Mesendoderm (in vitro differentiated cells): ENCODE results near the gene ANKS1B.

Experiments
- DNase-seq: peaks from one replicate; pipeline ENCODE4 v3.0.0; 2013
- H2AK5ac ChIP-seq: 2 replicates; pipeline ENCODE4 v1.6.1; 2013; ENCODE audit warnings: low read length, inconsistent platforms
- H2BK120ac ChIP-seq: 2 replicates; pipeline ENCODE4 v1.6.1; 2013; ENCODE audit warnings: low read depth, mild to moderate bottlenecking, low read length, moderate library complexity, mixed read lengths
- H2BK15ac ChIP-seq: replicated peaks from 2 replicates; pipeline ENCODE4 v1.6.1; 2013; ENCODE audit warnings: low read depth, mild to moderate bottlenecking, moderate library complexity
- H2BK5ac ChIP-seq: 2 replicates; pipeline ENCODE4 v1.6.1; 2013; ENCODE audit warnings: low read length, inconsistent platforms
- H3K18ac ChIP-seq: 2 replicates; pipeline ENCODE4 v1.6.1; 2013; ENCODE audit warnings: mild to moderate bottlenecking, low read length, mixed read lengths
- H3K23ac ChIP-seq: one replicate; pipeline ENCODE4 v1.6.1; 2013; ENCODE audit warnings: low read length
- H3K27ac ChIP-seq: 2 replicates; pipeline ENCODE4 v1.5.1; 2013; ENCODE audit warnings: low read depth, mild to moderate bottlenecking, inconsistent platforms, low read length, moderate library complexity
- H3K27me3 ChIP-seq: 2 replicates; pipeline ENCODE4 v1.6.1; 2013; ENCODE audit warnings: low read length, control low read depth, mild to moderate bottlenecking, inconsistent platforms; ENCODE audit not compliant: insufficient read depth, poor library complexity
- H3K36me3 ChIP-seq: 2 replicates; pipeline ENCODE4 v1.6.1; 2013; ENCODE audit warnings: low read length, inconsistent platforms; ENCODE audit not compliant: control insufficient read depth, insufficient read depth
- H3K4ac ChIP-seq: one replicate; pipeline ENCODE4 v1.6.1; 2013; ENCODE audit warnings: low read depth, mild to moderate bottlenecking, low read length, moderate library complexity
- H3K4me1 ChIP-seq: 2 replicates; pipeline ENCODE4 v1.6.1; 2013; ENCODE audit warnings: low read depth, low read length, inconsistent platforms; ENCODE audit not compliant: control insufficient read depth
- H3K4me2 ChIP-seq: 2 replicates; pipeline ENCODE4 v1.6.1; 2013; ENCODE audit warnings: low read length
- H3K4me3 ChIP-seq: 2 replicates; pipeline ENCODE4 v1.5.1; 2013; ENCODE audit warnings: mild to moderate bottlenecking, low read length
- H3K56ac ChIP-seq: one replicate; pipeline ENCODE4 v1.6.1; 2013; ENCODE audit warnings: low read length
- H3K79me1 ChIP-seq: 2 replicates; pipeline ENCODE4 v1.6.1; 2013; ENCODE audit warnings: low read length, inconsistent platforms
- H3K79me2 ChIP-seq: 2 replicates; pipeline ENCODE4 v1.6.1; 2013; ENCODE audit warnings: mild to moderate bottlenecking, low read length; ENCODE audit not compliant: control insufficient read depth, insufficient read depth
- H3K9ac ChIP-seq: 2 replicates; pipeline ENCODE4 v1.6.1; 2013; ENCODE audit warnings: low read length, inconsistent platforms
- H4K5ac ChIP-seq: one replicate; pipeline ENCODE4 v1.6.1; 2013; ENCODE audit warnings: low read length
- H4K8ac ChIP-seq: one replicate; pipeline ENCODE4 v1.6.1; 2013; ENCODE audit warnings: low read depth, mild to moderate bottlenecking, control low read depth, low read length, moderate library complexity
- WGBS: extraction: QIAGEN DNeasy Blood & Tissue Kit; methylation state at CpG from one replicate; pipeline ENCODE4 v1.1.7; 2013; ENCODE audit warnings: low lambda C conversion rate, missing lambda C conversion rate; ENCODE audit not compliant: insufficient coverage; ENCODE audit errors: extremely low coverage; 5-methylcytosine and 5-hydroxymethylcytosine counted together

ANKS1B gene

DNA sequence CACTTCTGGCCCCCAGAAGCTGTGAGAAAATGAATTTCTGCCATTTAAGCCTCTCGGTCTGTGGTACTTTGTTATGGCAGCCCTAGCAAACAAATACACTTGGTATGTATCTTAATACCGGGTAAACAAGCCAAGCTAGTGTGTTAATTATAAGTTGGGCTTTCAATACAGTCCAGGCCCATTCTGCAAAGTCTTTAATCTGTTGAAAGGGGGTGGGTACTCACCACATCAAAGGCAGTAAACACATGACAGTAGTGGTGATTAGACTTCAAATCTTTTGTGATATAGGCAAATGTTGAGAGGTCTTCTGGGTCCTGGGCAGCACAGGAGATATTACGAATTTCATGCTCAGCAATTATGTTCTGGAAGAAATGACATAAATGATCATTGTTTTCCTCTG is 1211.9 kb downstream of the ANKS1B start:
- H3K9ac ChIP-seq: no peak overlapping the region

DNA sequence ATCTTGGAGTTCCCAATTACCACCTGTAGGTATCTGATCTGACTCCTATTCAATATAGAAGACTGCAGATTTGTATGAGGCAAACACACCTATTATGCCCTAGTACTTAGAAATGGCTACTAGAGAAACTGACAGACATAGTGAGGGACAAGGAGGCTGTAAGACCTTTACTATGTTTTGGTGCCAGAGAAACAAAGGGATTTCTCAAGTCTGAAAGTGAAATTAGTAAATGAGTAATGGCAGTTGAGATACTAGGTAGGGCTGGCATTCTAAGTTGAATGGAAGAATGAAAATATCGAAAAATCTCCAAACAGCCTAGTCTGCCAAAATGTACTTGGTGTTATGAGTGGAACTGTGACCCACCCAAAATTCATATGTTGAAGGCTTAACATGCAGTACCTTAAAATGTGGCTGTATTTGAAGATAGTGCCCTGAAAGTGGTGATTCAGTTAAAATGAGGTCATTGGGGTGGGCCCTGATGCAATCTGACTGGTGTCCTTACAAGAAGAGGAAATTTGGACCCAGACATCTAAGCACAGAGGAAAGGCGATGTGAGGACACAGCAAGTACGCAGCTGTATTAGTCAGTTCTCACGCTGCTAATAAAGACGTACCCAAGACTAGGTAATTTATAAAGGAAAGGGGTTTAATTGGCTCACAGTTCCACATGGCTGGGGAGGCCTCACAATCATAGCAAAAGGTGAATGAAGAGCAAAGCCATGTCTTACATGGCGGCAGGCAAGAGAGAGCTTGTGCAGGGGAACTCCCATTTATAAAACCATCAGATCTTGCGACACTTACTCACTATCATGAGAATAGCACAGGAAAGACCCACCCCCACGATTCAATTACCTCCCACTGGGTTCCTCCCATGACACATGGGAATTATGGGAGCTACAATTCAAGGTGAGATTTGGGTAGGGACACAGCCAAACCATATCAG is 1212.7 kb downstream of the ANKS1B start:
- Histone ChIP-seq H4K5ac (no peak overlapping the region), H2AK5ac (no peak overlapping the region), H3K79me1 (no peaks in the 10 kb centered on the region), H3K18ac (no peak overlapping the region), H3K36me3 (no peaks in the 10 kb centered on the region), H2BK5ac (no peak overlapping the region), H2BK15ac (no peak overlapping the region), H2BK120ac (no peak overlapping the region), H3K4me2 (no peak overlapping the region), H3K4me3 (no peak overlapping the region), H3K27ac (no peak overlapping the region), H3K9ac (no peak overlapping the region), H3K56ac (no peak overlapping the region), H3K27me3 (no peaks in the 10 kb centered on the region), H3K23ac (no peak overlapping the region), H4K8ac (no peak overlapping the region), H3K4ac (no peak overlapping the region), H3K79me2 (no peaks in the 10 kb centered on the region), H3K4me1 (no peaks in the 10 kb centered on the region)
- no CpG with 5 or more reads among the region's 8 CpGs for WGBS
- no peak for DNase-seq

More for the DNA sequence above, 1211.9 kb downstream of the ANKS1B start:
- Histone ChIP-seq H3K4me2 (no peak overlapping the region), H3K18ac (no peak overlapping the region), H3K27ac (no peak overlapping the region), H2BK5ac (no peak overlapping the region), H2AK5ac (no peak overlapping the region), H3K4me3 (no peak overlapping the region), H4K5ac (no peak overlapping the region), H3K27me3 (no peaks in the 10 kb centered on the region), H4K8ac (no peak overlapping the region), H3K4ac (no peak overlapping the region), H2BK120ac (no peak overlapping the region), H3K79me2 (no peaks in the 10 kb centered on the region), H3K79me1 (no peaks in the 10 kb centered on the region), H3K4me1 (no peaks in the 10 kb centered on the region), H3K36me3 (no peaks in the 10 kb centered on the region), H3K56ac (no peak overlapping the region), H3K23ac (no peak overlapping the region), H2BK15ac (no peak overlapping the region)
- no CpG with 5 or more reads among the region's 3 CpGs for WGBS
- no peak for DNase-seq

- Histone ChIP-seq H3K4me2 (no peak overlapping the region), H3K4me1 (no peaks in the 10 kb centered on the region), H3K36me3 (no peaks in the 10 kb centered on the region), H3K4ac (no peak overlapping the region), H3K18ac (no peak overlapping the region), H3K79me2 (no peaks in the 10 kb centered on the region), H3K9ac (no peak overlapping the region), H4K8ac (no peak overlapping the region), H2AK5ac (no peak overlapping the region), H3K23ac (no peak overlapping the region), H3K27me3 (no peaks in the 10 kb centered on the region), H3K27ac (no peak overlapping the region), H3K4me3 (no peak overlapping the region), H4K5ac (no peak overlapping the region), H2BK15ac (no peak overlapping the region), H3K56ac (no peak overlapping the region), H2BK120ac (no peak overlapping the region), H2BK5ac (no peak overlapping the region), H3K79me1 (no peaks in the 10 kb centered on the region)
- no peak for DNase-seq
- no CpG with 5 or more reads among the region's 4 CpGs for WGBS
Measured at GRCh38 chr12:98770230-98770629, 1214.5 kb downstream of the ANKS1B start.

- no peaks in the 10 kb centered on the region for H3K27me3 ChIP-seq
- H3K79me2 ChIP-seq: no peaks in the 10 kb centered on the region
- H3K36me3 ChIP-seq: no peaks in the 10 kb centered on the region
- H3K23ac ChIP-seq: no peak overlapping the region
- no peak overlapping the region for H3K4me2 ChIP-seq
- no peak overlapping the region for H2AK5ac ChIP-seq
- H3K56ac ChIP-seq: no peak overlapping the region
- H3K4me3 ChIP-seq: no peak overlapping the region
- H2BK15ac ChIP-seq: no peak overlapping the region
- H3K4ac ChIP-seq: no peak overlapping the region
- H3K27ac ChIP-seq: no peak overlapping the region
- H3K4me1 ChIP-seq: no peaks in the 10 kb centered on the region
- H2BK5ac ChIP-seq: no peak overlapping the region
- no peak overlapping the region for H3K9ac ChIP-seq
- DNase-seq: no peak
- H2BK120ac ChIP-seq: no peak overlapping the region
- no peaks in the 10 kb centered on the region for H3K79me1 ChIP-seq
- H4K8ac ChIP-seq: no peak overlapping the region
- no peak overlapping the region for H3K18ac ChIP-seq
- no peak overlapping the region for H4K5ac ChIP-seq
Measured at GRCh38 chr12:98769068-98769467, 1215.7 kb downstream of the ANKS1B start.

GRCh38 chr12:98767248-98767647 is 1217.5 kb downstream of the ANKS1B start:
- Histone ChIP-seq H3K27ac (no peak overlapping the region), H3K56ac (no peak overlapping the region), H3K23ac (no peak overlapping the region), H3K79me2 (no peaks in the 10 kb centered on the region), H2AK5ac (no peak overlapping the region), H3K4me1 (no peaks in the 10 kb centered on the region), H4K8ac (no peak overlapping the region), H4K5ac (no peak overlapping the region), H3K4ac (no peak overlapping the region), H3K36me3 (no peaks in the 10 kb centered on the region), H2BK120ac (no peak overlapping the region), H3K9ac (no peak overlapping the region), H3K27me3 (no peaks in the 10 kb centered on the region), H3K4me2 (no peak overlapping the region), H2BK15ac (no peak overlapping the region), H3K18ac (no peak overlapping the region), H3K79me1 (no peaks in the 10 kb centered on the region), H3K4me3 (no peak overlapping the region), H2BK5ac (no peak overlapping the region)
- whole genome bisulfite sequencing: no CpG with 5 or more reads among the region's 9 CpGs
- DNase-seq: no peak

DNA sequence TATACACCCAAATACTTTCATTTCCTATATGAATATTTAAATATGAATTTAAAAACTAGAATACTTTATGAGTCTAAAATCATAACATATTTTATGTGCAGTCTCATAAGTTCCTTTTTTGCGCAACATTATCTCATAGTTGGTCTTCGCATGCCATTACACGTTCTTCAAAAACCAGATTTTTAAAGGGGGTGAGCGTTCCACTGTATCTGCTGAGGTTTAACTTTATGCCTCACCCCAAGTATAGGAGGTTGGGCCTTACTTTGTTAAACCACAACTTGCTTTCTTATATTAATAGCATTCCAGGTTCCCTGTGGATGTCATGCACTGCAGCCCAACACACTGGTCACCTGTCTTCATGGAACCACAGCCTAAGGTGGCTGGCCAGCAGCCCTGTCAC is 1221.1 kb downstream of the ANKS1B start:
- Histone ChIP-seq H3K27ac (no peak overlapping the region), H3K36me3 (no peaks in the 10 kb centered on the region), H3K4ac (no peak overlapping the region), H3K4me1 (no peaks in the 10 kb centered on the region), H3K23ac (no peak overlapping the region), H3K56ac (no peak overlapping the region), H3K79me2 (no peaks in the 10 kb centered on the region), H3K4me2 (no peak overlapping the region), H2BK5ac (no peak overlapping the region), H2BK15ac (no peak overlapping the region), H3K9ac (no peak overlapping the region), H2AK5ac (no peak overlapping the region), H3K18ac (no peak overlapping the region), H2BK120ac (no peak overlapping the region), H4K5ac (no peak overlapping the region), H3K27me3 (no peaks in the 10 kb centered on the region), H3K4me3 (no peak overlapping the region), H4K8ac (no peak overlapping the region), H3K79me1 (no peaks in the 10 kb centered on the region)
- DNase-seq: no peak
- no CpG with 5 or more reads among the region's 4 CpGs for WGBS
